ENCODE data around the gene PARD3.
A peak's percentile ranks its signal among the peaks of the same experiment; 100 is the strongest.

The PARD3 gene

GRCh38 chr10:34124522-34125035 is 690.5 kb downstream of the PARD3 start:
- DNase-seq (ENCODE audit: extremely low read depth, insufficient read length) = no peak

DNA sequence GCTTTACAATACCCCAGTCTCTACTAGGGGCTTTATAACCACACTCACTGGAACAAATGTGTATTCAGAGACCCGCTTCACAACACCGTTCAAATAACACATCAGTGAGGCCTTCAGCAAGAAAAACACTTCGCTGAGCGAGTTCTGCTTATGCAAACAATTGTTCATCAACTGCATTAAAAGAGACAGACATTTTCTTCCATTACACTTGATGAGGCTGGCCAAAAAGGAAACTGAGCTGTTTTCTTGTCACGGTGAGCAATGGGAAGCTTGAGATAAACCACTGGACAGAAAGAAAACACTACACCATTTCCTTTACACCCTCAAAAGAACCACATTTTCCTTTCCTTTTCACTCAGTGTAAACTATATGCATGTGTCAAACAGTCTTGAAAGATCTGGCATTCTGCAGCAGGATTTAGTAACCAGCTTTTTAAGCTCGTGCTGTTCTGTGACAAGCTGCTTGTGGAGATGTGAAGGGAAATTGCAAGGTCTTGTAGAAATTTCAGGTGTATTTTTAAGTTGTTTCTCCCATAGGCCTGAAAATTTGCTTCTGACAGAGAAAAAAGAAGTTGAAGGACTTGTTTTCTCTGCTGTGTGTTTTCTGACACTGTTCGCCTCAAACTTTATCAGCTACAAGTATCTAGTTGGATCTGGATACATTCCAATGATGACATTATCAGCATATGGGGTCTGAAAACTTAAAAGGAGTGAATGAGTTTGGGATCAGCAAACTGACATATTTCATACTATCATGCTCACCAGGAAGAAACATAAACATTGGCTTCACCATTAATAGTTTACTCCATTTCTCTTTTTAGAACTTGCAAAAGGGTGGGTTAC is 693.1 kb downstream of the PARD3 start:
- TF ChIP-seq, protein P1, sequence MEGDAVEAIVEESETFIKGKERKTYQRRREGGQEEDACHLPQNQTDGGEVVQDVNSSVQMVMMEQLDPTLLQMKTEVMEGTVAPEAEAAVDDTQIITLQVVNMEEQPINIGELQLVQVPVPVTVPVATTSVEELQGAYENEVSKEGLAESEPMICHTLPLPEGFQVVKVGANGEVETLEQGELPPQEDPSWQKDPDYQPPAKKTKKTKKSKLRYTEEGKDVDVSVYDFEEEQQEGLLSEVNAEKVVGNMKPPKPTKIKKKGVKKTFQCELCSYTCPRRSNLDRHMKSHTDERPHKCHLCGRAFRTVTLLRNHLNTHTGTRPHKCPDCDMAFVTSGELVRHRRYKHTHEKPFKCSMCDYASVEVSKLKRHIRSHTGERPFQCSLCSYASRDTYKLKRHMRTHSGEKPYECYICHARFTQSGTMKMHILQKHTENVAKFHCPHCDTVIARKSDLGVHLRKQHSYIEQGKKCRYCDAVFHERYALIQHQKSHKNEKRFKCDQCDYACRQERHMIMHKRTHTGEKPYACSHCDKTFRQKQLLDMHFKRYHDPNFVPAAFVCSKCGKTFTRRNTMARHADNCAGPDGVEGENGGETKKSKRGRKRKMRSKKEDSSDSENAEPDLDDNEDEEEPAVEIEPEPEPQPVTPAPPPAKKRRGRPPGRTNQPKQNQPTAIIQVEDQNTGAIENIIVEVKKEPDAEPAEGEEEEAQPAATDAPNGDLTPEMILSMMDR (IDR thresholded peaks at IDR 0.05; ENCODE audit: insufficient read depth, low read length, poor library complexity, severe bottlenecking) = no peak
- H3K27me3 ChIP-seq (replicated peaks; ENCODE audit: control insufficient read depth, insufficient read depth, low read length) = no peaks in the 10 kb centered on the region
- H3K36me3 ChIP-seq (ENCODE audit: control insufficient read depth, insufficient read depth, low read length) = no peaks in the 10 kb centered on the region
- DNase-seq (ENCODE audit: extremely low read depth, insufficient read length) = peak; percentile 28
- H3K4me3 ChIP-seq (replicated peaks; ENCODE audit: low read depth, low read length) = no peak overlapping the region

More at GRCh38 chr10:34124522-34125035, 690.5 kb downstream of the PARD3 start:
- TF ChIP-seq, protein P1 (IDR thresholded peaks at IDR 0.05; ENCODE audit: insufficient read depth, low read length, poor library complexity, severe bottlenecking) = no peak
- no peak overlapping the region for H3K4me3 ChIP-seq (replicated peaks; ENCODE audit: low read depth, low read length)
- no peaks in the 10 kb centered on the region for H3K27me3 ChIP-seq (replicated peaks; ENCODE audit: control insufficient read depth, insufficient read depth, low read length)
- no peaks in the 10 kb centered on the region for H3K36me3 ChIP-seq (ENCODE audit: control insufficient read depth, insufficient read depth, low read length)

DNA sequence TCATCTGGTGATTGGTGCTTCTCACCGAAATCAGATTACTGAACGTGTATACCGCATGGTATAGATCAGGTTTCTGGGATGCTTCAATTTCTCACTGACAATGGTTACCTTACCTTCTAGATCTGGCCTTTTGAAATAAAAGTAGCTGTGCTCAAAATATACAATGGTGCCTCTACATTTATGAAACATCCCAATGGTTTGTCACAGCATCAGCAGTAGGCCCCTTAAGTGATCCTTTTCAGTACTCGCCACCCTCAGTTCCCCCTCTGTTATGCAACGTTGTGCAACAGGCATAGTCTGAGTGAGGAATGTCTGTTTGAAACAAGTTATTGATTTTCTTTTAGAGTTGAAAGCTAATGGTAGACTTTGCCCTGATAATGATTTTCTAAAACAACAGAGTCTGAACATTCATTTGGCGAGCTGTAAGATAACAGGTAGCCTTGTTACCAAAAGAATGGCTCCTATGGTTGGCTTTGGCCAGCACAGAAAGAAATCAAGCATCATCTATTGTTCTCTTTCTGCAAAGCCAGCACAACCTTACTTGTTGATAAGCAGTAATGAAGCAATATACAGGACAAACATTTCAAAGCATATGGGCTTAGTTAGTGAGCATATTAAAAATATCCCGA is 693.9 kb downstream of the PARD3 start:
- Histone ChIP-seq H3K36me3 (ENCODE audit: control insufficient read depth, insufficient read depth, low read length) (no peaks in the 10 kb centered on the region), H3K27me3 (replicated peaks; ENCODE audit: control insufficient read depth, insufficient read depth, low read length) (no peaks in the 10 kb centered on the region), H3K4me3 (replicated peaks; ENCODE audit: low read depth, low read length) (no peak overlapping the region)
- TF ChIP-seq, protein P1 (IDR thresholded peaks at IDR 0.05; ENCODE audit: insufficient read depth, low read length, poor library complexity, severe bottlenecking) = no peak
- no peak for DNase-seq (ENCODE audit: extremely low read depth, insufficient read length)

GRCh38 chr10:34119456-34119855 is 695.6 kb downstream of the PARD3 start:
- H3K36me3 ChIP-seq (ENCODE audit: control insufficient read depth, insufficient read depth, low read length) = no peaks in the 10 kb centered on the region
- TF ChIP-seq, protein P1 (IDR thresholded peaks at IDR 0.05; ENCODE audit: insufficient read depth, low read length, poor library complexity, severe bottlenecking) = no peak

GRCh38 chr10:34116681-34117271 is 698.3 kb downstream of the PARD3 start:
- Histone ChIP-seq H3K36me3 (ENCODE audit: control insufficient read depth, insufficient read depth, low read length) (no peaks in the 10 kb centered on the region), H3K27me3 (replicated peaks; ENCODE audit: control insufficient read depth, insufficient read depth, low read length) (no peaks in the 10 kb centered on the region), H3K4me3 (replicated peaks; ENCODE audit: low read depth, low read length) (no peak overlapping the region)
- TF ChIP-seq, protein P1 (IDR thresholded peaks at IDR 0.05; ENCODE audit: insufficient read depth, low read length, poor library complexity, severe bottlenecking) = no peak
- DNase-seq (ENCODE audit: extremely low read depth, insufficient read length) = no peak

More at GRCh38 chr10:34119456-34119855, 695.6 kb downstream of the PARD3 start:
- no peak overlapping the region for H3K4me3 ChIP-seq (replicated peaks; ENCODE audit: low read depth, low read length)
- no peaks in the 10 kb centered on the region for H3K27me3 ChIP-seq (replicated peaks; ENCODE audit: control insufficient read depth, insufficient read depth, low read length)
- no peak for DNase-seq (ENCODE audit: extremely low read depth, insufficient read length)

Measured in GM06990 (cell line).